SK-N-MC (cell line): ENCODE measurements around the gene TTLL11.

Source experiments
- EZH2 ChIP-seq: fragments of 200-600 bp; sonication (generic); IDR thresholded peaks from one replicate; pipeline ENCODE4 v1.6.1; 2017; ENCODE audit warnings: antibody characterized with exemption
- FOXP2 ChIP-seq: optimal IDR thresholded peaks from 2 replicates; pipeline ENCODE3; 2011; ENCODE audit warnings: mild to moderate bottlenecking, moderate library complexity; ENCODE audit not compliant: insufficient read depth; ENCODE audit errors: extremely low read length, control extremely low read depth
- POLR2AphosphoS5 ChIP-seq: IDR thresholded peaks from 2 replicates; pipeline ENCODE4 v1.6.1; 2012; ENCODE audit warnings: mild to moderate bottlenecking, low read depth, low read length, borderline replicate concordance

GRCh38 chr9:121801579-121801978 is 291.5 kb downstream of the TTLL11 start:
- TF ChIP-seq POLR2AphosphoS5 (no peak), FOXP2 (no peak), EZH2 (no peak)
